Stimulated activated CD8-positive, alpha-beta memory T cell treated with anti-CD3 and anti-CD28 coated beads, Interleukin-12 subunit alpha, Interleukin-12 subunit beta, amount 100 ng/mL, for 24 hours (primary cell): ENCODE measurements around the gene STRN3.
"Not testable (repeated sequence)": the region's sequence is repeated elsewhere in the genome, so short reads cannot be mapped to it uniquely, and the experiment has no call there.

Source experiments
- DNase-seq: peaks from one replicate; pipeline ENCODE4 v3.0.0-alpha.2; 2020; ENCODE audit errors: extremely low read depth

STRN3 gene

GRCh38 chr14:30969796-30970195, 56.4 kb downstream of the STRN3 start:
- not testable (repeated sequence) for DNase-seq

- not testable (repeated sequence) for DNase-seq
Measured at GRCh38 chr14:30967364-30968098, 58.6 kb downstream of the STRN3 start.

GRCh38 chr14:30966415-30967363, 59.5 kb downstream of the STRN3 start:
- DNase-seq: no peak

GRCh38 chr14:30965861-30966260, 60.3 kb downstream of the STRN3 start:
- DNase-seq: not testable (repeated sequence)

- DNase-seq: not testable (repeated sequence)
Measured at GRCh38 chr14:30962537-30962936, 63.6 kb downstream of the STRN3 start.

GRCh38 chr14:30961330-30961729, 64.8 kb downstream of the STRN3 start:
- no peak for DNase-seq

GRCh38 chr14:30960216-30960615, 66.0 kb downstream of the STRN3 start:
- no peak for DNase-seq

GRCh38 chr14:30958555-30959407, 67.4 kb downstream of the STRN3 start:
- no peak for DNase-seq

- DNase-seq: no peak
Measured at GRCh38 chr14:30957813-30958370, 68.3 kb downstream of the STRN3 start.

GRCh38 chr14:30949651-30950050, 76.5 kb downstream of the STRN3 start:
- no peak for DNase-seq

- DNase-seq: no peak
Measured at GRCh38 chr14:30943694-30944093, 82.5 kb downstream of the STRN3 start.

GRCh38 chr14:30940886-30941285, 85.3 kb downstream of the STRN3 start:
- DNase-seq: no peak

- no peak for DNase-seq
Measured at GRCh38 chr14:30938617-30939016, 87.6 kb downstream of the STRN3 start.

GRCh38 chr14:30935445-30935844, 90.7 kb downstream of the STRN3 start:
- no peak for DNase-seq

- not testable (repeated sequence) for DNase-seq
Measured at GRCh38 chr14:30933937-30934336, 92.2 kb downstream of the STRN3 start.

GRCh38 chr14:30928462-30928861, 97.7 kb downstream of the STRN3 start:
- no peak for DNase-seq

- DNase-seq: no peak
Measured at GRCh38 chr14:30925254-30925653, 100.9 kb downstream of the STRN3 start.

- no peak for DNase-seq
Measured at GRCh38 chr14:30921788-30922187, 104.4 kb downstream of the STRN3 start.

GRCh38 chr14:30921305-30921704, 104.9 kb downstream of the STRN3 start:
- no peak for DNase-seq

- no peak for DNase-seq
Measured at GRCh38 chr14:30915596-30915995, 110.6 kb downstream of the STRN3 start.

GRCh38 chr14:30914812-30915211, 111.4 kb downstream of the STRN3 start:
- no peak for DNase-seq

GRCh38 chr14:30908826-30909225, 117.4 kb downstream of the STRN3 start:
- DNase-seq: no peak
